ENCODE measurements around the gene GALNTL6.

DNA sequence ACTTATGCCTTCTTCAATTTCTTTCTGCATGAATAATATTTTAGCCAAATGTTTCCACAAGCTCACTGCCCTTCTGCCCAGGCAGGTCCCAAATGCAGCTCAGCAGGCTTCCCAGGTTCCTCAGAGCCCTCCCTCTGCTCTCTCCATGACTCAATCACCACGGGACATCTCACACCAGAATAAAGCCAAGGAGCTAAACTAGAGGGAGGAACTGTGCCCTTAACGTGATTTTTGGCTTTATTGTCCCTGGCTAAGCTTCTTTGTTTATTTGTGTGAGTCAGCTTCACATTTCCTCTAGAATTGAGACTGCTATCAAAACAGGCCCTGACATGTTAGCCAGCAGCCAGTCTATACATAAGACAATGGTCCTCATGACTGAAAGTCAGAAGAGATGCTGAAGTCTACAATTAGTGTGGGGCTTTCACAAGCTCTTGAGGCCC is 1169.0 kb downstream of the GALNTL6 start:
- TF ChIP-seq EZH2phosphoT487 (IDR thresholded peaks at IDR 0.05; ENCODE audit: insufficient read depth, low read depth) (no peak), EZH2 (IDR thresholded peaks at IDR 0.05; ENCODE audit: insufficient read depth, poor library complexity, severe bottlenecking) (no peak)
